HCT116 (cell line): ENCODE measurements around the gene ATG4D. TPM values are rescaled to one million over a fixed set of nuclear protein-coding genes. Genes with fewer than 3 reads are reported as not detected.
"Not testable (repeated sequence)": the region's sequence is repeated elsewhere in the genome, so short reads cannot be mapped to it uniquely, and the experiment has no call there.

Experiments used
- ATAC-seq: fragments of 200-7000 bp; cut with Tn5 transposase; 2 replicates; pipeline ENCODE4 v1.9.1; 2020; ENCODE audit warnings: mild to moderate bottlenecking, moderate library complexity
- BruUV-seq: library from RNA; stranded (reverse); fragments of 400-500 nt; replicated peaks from 2 replicates; lab custom pipeline; 2021; lab: Mats Ljungman, UMichigan
- CTCF ChIA-PET: fragments of 300-600 bp; sonication (Branson Sonifier 250); formaldehyde crosslinking; loops from one replicate; lab custom pipeline; 2021; ENCODE audit warnings: antibody characterized with exemption; lab: Charles Lee
- POLR2A ChIA-PET: fragments of 300-600, 350-600 bp; sonication (Branson Sonifier 250); formaldehyde crosslinking; loops from one replicate; lab custom pipeline; 2021; ENCODE audit warnings: antibody characterized with exemption; lab: Charles Lee
- RAD21 ChIA-PET, 2 experiments: fragments of 300-600 bp; sonication (Branson Sonifier 250); formaldehyde crosslinking; loops; one replicate each; lab custom pipeline; 2023; ENCODE audit warnings: low total read pairs in 2 of 2; ENCODE audit not compliant: uncharacterized antibody in 2 of 2, unreplicated experiment in 2 of 2, low non-redundant PET in 1 of 2; lab: Charles Lee
- DNase-seq: peaks from one replicate; pipeline ENCODE4 v3.0.0-alpha.2; 2010; ENCODE audit warnings: low read depth, low spot score
- H2AFZ ChIP-seq: fragments of 200-600 bp; shearing (Covaris generic), sonication (generic); 2 replicates; pipeline ENCODE4 v1.6.1; 2017; ENCODE audit warnings: low read depth, mixed run types, mixed read lengths, antibody characterized with exemption, low read length; ENCODE audit not compliant: poor library complexity, severe bottlenecking
- H3K27ac ChIP-seq: 2 replicates; pipeline ENCODE4 v1.5.1; 2012; ENCODE audit warnings: low read depth, low read length
- H3K27me3 ChIP-seq: fragments of 200-600 bp; sonication (generic); 2 replicates; pipeline ENCODE4 v1.6.1; 2016; ENCODE audit warnings: mixed run types, low read length, mixed read lengths; ENCODE audit not compliant: insufficient read depth
- H3K36me3 ChIP-seq, 2 experiments: fragments of 200-500 bp in 1 of 2; fragments of 200-600 bp in 1 of 2; sonication (Bioruptor generic) in 1 of 2; sonication (generic) in 1 of 2; 2 replicates each; pipeline versions ENCODE4 v1.5.1 to v1.6.1; 2014 to 2016; ENCODE audit warnings: low read length in 2 of 2, inconsistent platforms in 1 of 2, mixed read lengths in 1 of 2, mixed run types in 1 of 2; ENCODE audit not compliant: insufficient read depth in 2 of 2, control insufficient read depth in 1 of 2
- H3K4me1 ChIP-seq, 2 experiments: fragments of 200-600 bp in 1 of 2; sonication (generic) in 1 of 2; 2 replicates each; pipeline versions ENCODE4 v1.5.1 to v1.6.1; 2012 to 2017; ENCODE audit warnings: low read length in 2 of 2, inconsistent platforms in 1 of 2, mild to moderate bottlenecking in 1 of 2, mixed read lengths in 1 of 2, mixed run types in 1 of 2, moderate library complexity in 1 of 2; ENCODE audit not compliant: insufficient read depth in 2 of 2, control insufficient read depth in 1 of 2
- H3K4me2 ChIP-seq: fragments of 200-600 bp; sonication (generic); 2 replicates; pipeline ENCODE4 v1.6.1; 2017; ENCODE audit warnings: mixed run types, low read length, mixed read lengths
- H3K4me3 ChIP-seq, 2 experiments: fragments of 200-600 bp in 1 of 2; sonication (generic) in 1 of 2; replicated peaks in 1 of 2; 2 replicates each; pipeline ENCODE4 v1.5.1; 2011 to 2016; ENCODE audit warnings: low read length in 2 of 2, control low read depth in 1 of 2, low read depth in 1 of 2, mild to moderate bottlenecking in 1 of 2, mixed read lengths in 1 of 2, mixed run types in 1 of 2
- H3K79me2 ChIP-seq: fragments of 200-600 bp; sonication (generic); 2 replicates; pipeline ENCODE4 v1.6.1; 2017; ENCODE audit warnings: mild to moderate bottlenecking, mixed run types, low read length, moderate library complexity, mixed read lengths; ENCODE audit not compliant: insufficient read depth
- H3K9ac ChIP-seq: fragments of 200-600 bp; sonication (generic); 2 replicates; pipeline ENCODE4 v1.6.1; 2016; ENCODE audit warnings: low read length, mixed read lengths
- H3K9me2 ChIP-seq: fragments of 200-600 bp; sonication (generic), shearing (Covaris generic); 2 replicates; pipeline ENCODE4 v1.6.1; 2017; ENCODE audit warnings: mixed run types, mild to moderate bottlenecking, moderate library complexity; ENCODE audit not compliant: insufficient read depth
- H3K9me3 ChIP-seq, 2 experiments: fragments of 200-500 bp in 1 of 2; fragments of 200-600 bp in 1 of 2; sonication (Bioruptor generic) in 1 of 2; sonication (generic) in 1 of 2; 2 replicates each; pipeline ENCODE4 v1.6.1; 2014 to 2017; ENCODE audit warnings: low read length in 2 of 2, mixed read lengths in 2 of 2, inconsistent platforms in 1 of 2, low read depth in 1 of 2, mild to moderate bottlenecking in 1 of 2, mixed run types in 1 of 2, moderate library complexity in 1 of 2; ENCODE audit not compliant: control insufficient read depth in 1 of 2, insufficient read depth in 1 of 2
- H4K20me1 ChIP-seq: fragments of 200-600 bp; sonication (generic), shearing (Covaris generic); 2 replicates; pipeline ENCODE4 v1.6.1; 2017; ENCODE audit warnings: mixed run types, mild to moderate bottlenecking, moderate library complexity; ENCODE audit not compliant: insufficient read depth
- CBX3 ChIP-seq: IDR thresholded peaks from 2 replicates; pipeline ENCODE4 v1.6.1; 2012; ENCODE audit warnings: low read depth
- EZH2phosphoT487 ChIP-seq: fragments of 200-600 bp; IDR thresholded peaks from 2 replicates; pipeline ENCODE4 v1.6.1; 2018; ENCODE audit warnings: antibody characterized with exemption, borderline replicate concordance
- POLR2AphosphoS5 ChIP-seq: IDR thresholded peaks from 2 replicates; pipeline ENCODE4 v1.6.1; 2011; ENCODE audit warnings: mild to moderate bottlenecking, low read depth, low read length, moderate library complexity
- SP1 ChIP-seq: IDR thresholded peaks from 2 replicates; pipeline ENCODE4 v1.6.1; 2012; ENCODE audit warnings: low read depth
- TCF7L2 ChIP-seq: IDR thresholded peaks from 2 replicates; pipeline ENCODE4 v1.7.0; 2011; ENCODE audit warnings: borderline replicate concordance, inconsistent platforms; ENCODE audit not compliant: insufficient read depth, insufficient read length; ENCODE audit errors: extremely low read depth
- ZFX ChIP-seq: fragments of 450-650 bp; IDR thresholded peaks from 2 replicates; pipeline ENCODE4 v1.6.1; 2017
- ZNF274 ChIP-seq: fragments of 200-500 bp; sonication (Bioruptor generic); IDR thresholded peaks from 2 replicates; pipeline ENCODE4 v1.6.1; 2014; ENCODE audit warnings: mild to moderate bottlenecking, low read depth, low read length, inconsistent platforms
- intact Hi-C: fragments of 100-400 bp; cut with micrococcal nuclease; formaldehyde crosslinking; loops from 2 replicates; pipeline ENCODE4 v1.10.0; 2022
- total RNA-seq: library from RNA; stranded (reverse); gene quantifications from one replicate; pipeline ENCODE4 v1.2.1, GENCODE V29; 2021; ENCODE audit not compliant: unreplicated experiment
- TF ChIP-seq, protein P1 (sequence below): IDR thresholded peaks from 2 replicates; pipeline ENCODE4 v1.6.1; 2012

Gene ATG4D
- total RNA-seq, 1 experiment from 2014 or later = 45.4 TPM

DNA sequence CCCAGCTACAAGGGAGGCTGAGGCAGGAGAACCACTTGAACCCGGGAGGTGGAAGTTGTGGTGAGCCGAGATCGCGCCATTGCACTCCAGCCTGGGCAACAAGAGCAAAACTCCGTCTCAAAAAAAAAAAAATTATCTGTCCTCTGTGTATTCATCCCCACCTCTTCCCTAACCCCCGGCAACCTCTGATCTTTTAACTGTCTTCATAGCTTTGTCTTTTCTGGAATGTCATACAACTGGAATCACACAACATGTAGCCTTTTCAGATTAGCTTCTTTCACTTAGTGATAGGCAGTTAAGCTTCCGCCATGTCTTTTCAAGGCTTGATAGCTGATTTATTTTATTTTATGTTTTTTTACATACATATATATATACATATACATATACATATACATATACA lies 18.1 kb upstream of the ATG4D start:
- no TSS peak for BruUV-seq

DNA sequence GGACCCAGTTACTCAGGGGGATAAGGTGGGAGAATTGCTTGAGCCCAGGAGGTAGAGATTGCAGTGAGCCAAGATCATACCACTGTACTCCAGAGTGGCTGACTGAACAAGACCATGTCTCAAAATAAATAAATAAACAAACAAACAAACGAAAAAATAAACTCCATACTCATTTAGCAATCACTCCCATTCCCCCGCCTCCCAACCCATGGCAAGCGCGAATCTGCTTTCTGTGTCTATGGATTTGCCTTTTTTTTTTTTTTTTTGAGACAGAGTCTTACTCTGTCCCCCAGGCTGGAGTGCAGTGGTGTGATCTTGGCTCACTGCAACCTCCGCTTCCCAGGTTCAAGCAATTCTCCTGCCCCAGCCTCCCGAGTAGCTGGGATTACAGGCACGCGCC lies 16.8 kb upstream of the ATG4D start:
- intact Hi-C loops, H4K20me1 ChIP-seq, POLR2A ChIA-PET, H3K79me2 ChIP-seq, H3K27ac ChIP-seq, H3K4me1 ChIP-seq, H3K9me3 ChIP-seq, H2AFZ ChIP-seq, BruUV-seq, H3K9ac ChIP-seq, RAD21 ChIA-PET, H3K27me3 ChIP-seq, H3K4me2 ChIP-seq, ATAC-seq, H3K36me3 ChIP-seq, DNase-seq, H3K4me3 ChIP-seq, H3K9me2 ChIP-seq: not testable (repeated sequence)
- CTCF ChIA-PET = interaction anchor here (1.0 kb wide), 1 partner anchor 9 kb away, joined by 5 read pairs; no protein-coding TSS in a partner anchor

More for the DNA sequence above, 18.1 kb upstream of the ATG4D start:
- Histone ChIP-seq H3K4me1 (peaks cover 1 to 2% of the 10 kb centered on the region in 2 experiments; a peak in 2 of 4 replicates), H3K79me2 (no peaks in the 10 kb centered on the region), H3K9ac (no peak overlapping the region), H4K20me1 (no peaks in the 10 kb centered on the region), H3K9me3 (no peaks in the 10 kb centered on the region), H3K36me3 (no peaks in the 10 kb centered on the region), H3K9me2 (no peaks in the 10 kb centered on the region), H3K27me3 (no peaks in the 10 kb centered on the region), H3K27ac (no peak overlapping the region), H3K4me3 (no peak overlapping the region), H3K4me2 (no peak overlapping the region), H2AFZ (no peak overlapping the region)
- TF ChIP-seq ZNF274 (no peak), EZH2phosphoT487 (no peak)
- intact Hi-C loops = no loop called here
- CTCF ChIA-PET = interaction anchor here (0.6 kb wide), 1 partner anchor 23 kb away, joined by 3 read pairs; the partner anchor contains the start of gene KEAP1
- DNase-seq (no peak), ATAC-seq (no peak)
- POLR2A ChIA-PET = no interaction called here
- RAD21 ChIA-PET = no interaction called here

DNA sequence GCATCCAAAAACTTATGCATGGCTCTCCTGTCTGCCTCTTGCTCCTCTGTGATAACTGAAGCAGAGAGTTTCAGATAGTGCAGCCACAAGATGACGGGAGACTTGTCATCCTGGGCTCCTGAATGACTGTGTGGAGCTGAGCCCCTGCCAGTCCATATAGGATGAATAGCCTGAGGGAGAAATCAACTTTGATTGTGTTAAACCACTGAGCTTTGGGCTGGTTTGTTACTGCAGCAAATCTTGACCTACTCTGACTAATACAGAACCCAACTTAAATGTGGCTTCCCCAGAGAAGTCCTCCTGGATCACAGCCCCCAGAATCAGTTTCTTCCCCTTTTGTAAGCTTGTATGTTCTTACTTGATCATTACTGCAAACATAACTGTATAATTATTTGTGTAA lies 11.2 kb upstream of the ATG4D start:
- Histone ChIP-seq H3K4me3 (no peak overlapping the region), H3K4me2 (no peak overlapping the region), H3K4me1 (no peaks in the 10 kb centered on the region), H3K27me3 (no peaks in the 10 kb centered on the region), H3K9me2 (no peaks in the 10 kb centered on the region), H3K27ac (no peak overlapping the region), H3K9ac (no peak overlapping the region), H2AFZ (no peak overlapping the region), H3K9me3 (no peaks in the 10 kb centered on the region; a peak in 1 of 4 replicates), H4K20me1 (no peaks in the 10 kb centered on the region), H3K79me2 (no peaks in the 10 kb centered on the region), H3K36me3 (no peaks in the 10 kb centered on the region)
- BruUV-seq = no TSS peak
- DNase-seq = no peak
- ATAC-seq = no peak
- ChIA-PET POLR2A (no interaction called here), CTCF (no interaction called here), RAD21 (no interaction called here)
- intact Hi-C loops = no loop called here
- no peak for TF ChIP-seq CBX3
- no peak for TF ChIP-seq ZFX
- TF ChIP-seq, protein P1, sequence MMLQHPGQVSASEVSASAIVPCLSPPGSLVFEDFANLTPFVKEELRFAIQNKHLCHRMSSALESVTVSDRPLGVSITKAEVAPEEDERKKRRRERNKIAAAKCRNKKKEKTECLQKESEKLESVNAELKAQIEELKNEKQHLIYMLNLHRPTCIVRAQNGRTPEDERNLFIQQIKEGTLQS = no peak
- no peak for TF ChIP-seq SP1
- no peak for TF ChIP-seq POLR2AphosphoS5
- TF ChIP-seq EZH2phosphoT487 = no peak
- TF ChIP-seq TCF7L2 = no peak
